PC-9 (cell line): ENCODE data around the gene ADGRD1. TPM values are rescaled to one million over a fixed set of nuclear protein-coding genes. Genes with fewer than 3 reads are reported as not detected.

Source experiments
- BruUV-seq: library from RNA; stranded (reverse); fragments of 400-500 nt; replicated peaks from 2 replicates; lab custom pipeline; 2021; lab: Mats Ljungman, UMichigan
- CTCF ChIA-PET: fragments of 300-600 bp; sonication (Branson Sonifier 250); formaldehyde crosslinking; loops from one replicate; lab custom pipeline; 2022; ENCODE audit warnings: antibody characterized with exemption; lab: Charles Lee
- POLR2A ChIA-PET: fragments of 300-600 bp; sonication (Branson Sonifier 250); formaldehyde crosslinking; loops from one replicate; lab custom pipeline; 2022; ENCODE audit warnings: antibody characterized with exemption; ENCODE audit not compliant: unreplicated experiment; lab: Charles Lee
- DNase-seq, 2 experiments: peaks; one replicate each; pipeline versions ENCODE4 v3.0.0 to v3.0.0-alpha.2; 2015 to 2022; ENCODE audit warnings: mixed read lengths in 1 of 2
- H2AFZ ChIP-seq: fragments of 200-600 bp; sonication (generic); 2 replicates; pipeline ENCODE4 v1.8.1; 2017; ENCODE audit warnings: antibody characterized with exemption
- H3F3A ChIP-seq: fragments of 200-600 bp; sonication (generic); 2 replicates; pipeline ENCODE4 v1.8.1; 2017; ENCODE audit warnings: antibody characterized with exemption, mild to moderate bottlenecking, low read depth; ENCODE audit not compliant: insufficient read depth
- H3K27ac ChIP-seq: fragments of 200-600 bp; sonication (generic); 2 replicates; pipeline ENCODE4 v1.6.1; 2016; ENCODE audit warnings: mixed run types
- H3K27me3 ChIP-seq: fragments of 200-600 bp; sonication (generic); 2 replicates; pipeline ENCODE4 v1.6.1; 2016; ENCODE audit warnings: low read depth, mixed run types; ENCODE audit not compliant: insufficient read depth
- H3K36me3 ChIP-seq: fragments of 200-600 bp; sonication (generic); 2 replicates; pipeline ENCODE4 v1.6.1; 2016; ENCODE audit warnings: low read depth, mixed run types
- H3K4me1 ChIP-seq: fragments of 200-600 bp; sonication (generic); replicated peaks from 2 replicates; pipeline ENCODE4 v1.6.1; 2016; ENCODE audit warnings: mixed run types; ENCODE audit not compliant: insufficient read depth
- H3K4me2 ChIP-seq: fragments of 200-600 bp; sonication (generic); 2 replicates; pipeline ENCODE4 v1.6.1; 2017; ENCODE audit warnings: mixed run types
- H3K4me3 ChIP-seq: fragments of 200-600 bp; sonication (generic); 2 replicates; pipeline ENCODE4 v1.6.1; 2016; ENCODE audit warnings: mixed run types
- H3K79me2 ChIP-seq: fragments of 200-600 bp; sonication (generic); 2 replicates; pipeline ENCODE4 v1.6.1; 2017; ENCODE audit warnings: low read depth, mixed run types
- H3K9me2 ChIP-seq: fragments of 200-600 bp; sonication (generic); 2 replicates; pipeline ENCODE4 v1.8.1; 2017; ENCODE audit warnings: mild to moderate bottlenecking; ENCODE audit not compliant: insufficient read depth
- H3K9me3 ChIP-seq: fragments of 200-600 bp; sonication (generic); 2 replicates; pipeline ENCODE4 v1.8.1; 2016; ENCODE audit warnings: low read depth; ENCODE audit not compliant: insufficient read depth
- H4K20me1 ChIP-seq: fragments of 200-600 bp; sonication (generic); 2 replicates; pipeline ENCODE4 v1.8.1; 2017; ENCODE audit not compliant: insufficient read depth
- CTCF ChIP-seq: fragments of 200-600 bp; sonication (generic); conservative IDR thresholded peaks from 2 replicates; pipeline ENCODE4 v1.6.1; 2017; ENCODE audit warnings: mixed run types, antibody characterized with exemption, mild to moderate bottlenecking, moderate library complexity
- EZH2 ChIP-seq: fragments of 200-600 bp; sonication (generic); IDR thresholded peaks from 2 replicates; pipeline ENCODE4 v1.8.0; 2017; ENCODE audit warnings: antibody characterized with exemption, low read depth
- intact Hi-C: fragments of 100-400 bp; cut with micrococcal nuclease; formaldehyde crosslinking; loops from one replicate; pipeline ENCODE4 v1.10.0; 2022; ENCODE audit not compliant: unreplicated experiment
- total RNA-seq: library from RNA; stranded (reverse); gene quantifications from 2 replicates; pipeline ENCODE4 v1.2.3, GENCODE V29; 2021

The ADGRD1 gene
- total RNA-seq, 1 experiment from 2014 or later, result not detected

- Histone ChIP-seq H3K27ac (no peak overlapping the region), H3K36me3 (no peaks in the 10 kb centered on the region), H3K9me3 (no peaks in the 10 kb centered on the region), H2AFZ (no peak overlapping the region), H3K79me2 (no peaks in the 10 kb centered on the region), H3F3A (no peaks in the 10 kb centered on the region), H4K20me1 (no peaks in the 10 kb centered on the region), H3K9me2 (no peaks in the 10 kb centered on the region), H3K27me3 (peaks cover 19% of the 10 kb centered on the region; the same call in 1 of the 2 replicates), H3K4me1 (no peaks in the 10 kb centered on the region), H3K4me3 (no peak overlapping the region), H3K4me2 (no peak overlapping the region)
- ChIA-PET CTCF (no interaction called here), POLR2A (no interaction called here)
- no peak for DNase-seq
- intact Hi-C loops, result loop anchor here (5.0 kb wide), 1 partner anchor 326 kb away; no protein-coding TSS in a partner anchor
- BruUV-seq, result no TSS peak
- TF ChIP-seq EZH2, result no peak
- no peak for TF ChIP-seq CTCF
These were observed 213.0 kb downstream of the ADGRD1 start for GRCh38 chr12:131166717-131167116.

GRCh38 chr12:131167334-131167733 is 213.6 kb downstream of the ADGRD1 start:
- no peaks in the 10 kb centered on the region for H3K36me3 ChIP-seq
- H3K79me2 ChIP-seq, result no peaks in the 10 kb centered on the region
- peaks cover 19% of the 10 kb centered on the region; the same call in 1 of the 2 replicates for H3K27me3 ChIP-seq
- no peak for DNase-seq
- H3K4me2 ChIP-seq, result no peak overlapping the region
- H3K9me2 ChIP-seq, result no peaks in the 10 kb centered on the region
- no peak overlapping the region for H3K27ac ChIP-seq
- ChIA-PET POLR2A (no interaction called here), CTCF (no interaction called here)
- BruUV-seq, result no TSS peak
- H3K4me1 ChIP-seq, result no peaks in the 10 kb centered on the region
- no peak overlapping the region for H3K4me3 ChIP-seq
- H3K9me3 ChIP-seq, result no peaks in the 10 kb centered on the region
- H2AFZ ChIP-seq, result no peak overlapping the region
- no peaks in the 10 kb centered on the region for H3F3A ChIP-seq
- intact Hi-C loops, result loop anchor here (5.0 kb wide), 1 partner anchor 325 kb away; no protein-coding TSS in a partner anchor
- TF ChIP-seq CTCF (no peak), EZH2 (no peak)
- no peaks in the 10 kb centered on the region for H4K20me1 ChIP-seq

GRCh38 chr12:131171029-131171428 is 217.3 kb downstream of the ADGRD1 start:
- H3K36me3 ChIP-seq, result no peaks in the 10 kb centered on the region
- H2AFZ ChIP-seq, result no peak overlapping the region
- ChIA-PET POLR2A (no interaction called here), CTCF (no interaction called here)
- H3K27me3 ChIP-seq, result peaks cover 19% of the 10 kb centered on the region; the same call in 1 of the 2 replicates
- DNase-seq, result no peak
- TF ChIP-seq CTCF, result no peak
- no peak for TF ChIP-seq EZH2
- BruUV-seq, result no TSS peak
- H3K4me1 ChIP-seq, result no peaks in the 10 kb centered on the region
- H3K79me2 ChIP-seq, result no peaks in the 10 kb centered on the region
- no peaks in the 10 kb centered on the region for H3K9me2 ChIP-seq
- no peak overlapping the region for H3K4me2 ChIP-seq
- no peaks in the 10 kb centered on the region for H3F3A ChIP-seq
- no peak overlapping the region for H3K4me3 ChIP-seq
- no peaks in the 10 kb centered on the region for H3K9me3 ChIP-seq
- H3K27ac ChIP-seq, result no peak overlapping the region
- intact Hi-C loops, result no loop called here
- H4K20me1 ChIP-seq, result no peaks in the 10 kb centered on the region
